Measurements from ENCODE around the gene CTIF.

Gene CTIF

GRCh38 chr18:48689548-48689947 is 150.7 kb downstream of the CTIF start:
- no peak for DNase-seq

DNA sequence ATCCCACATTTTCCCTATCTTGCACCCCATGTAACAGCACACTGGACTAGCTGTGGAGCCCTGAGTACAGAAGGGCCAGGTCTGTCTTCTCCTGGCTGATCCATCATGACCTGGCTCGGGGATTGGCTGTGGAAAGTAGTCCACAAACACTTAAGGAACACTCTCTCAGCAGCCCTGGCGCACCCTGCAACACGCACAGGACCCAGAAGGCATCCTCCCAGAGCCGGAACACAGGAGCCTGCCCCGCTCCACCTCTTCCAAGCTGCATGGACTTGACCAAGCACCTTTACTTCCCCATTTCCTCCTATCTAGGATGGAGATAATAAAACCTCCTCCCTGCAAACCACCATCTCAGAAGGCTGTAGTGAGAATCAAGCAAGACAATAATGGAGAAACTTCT is 151.7 kb downstream of the CTIF start:
- no peak for DNase-seq

DNA sequence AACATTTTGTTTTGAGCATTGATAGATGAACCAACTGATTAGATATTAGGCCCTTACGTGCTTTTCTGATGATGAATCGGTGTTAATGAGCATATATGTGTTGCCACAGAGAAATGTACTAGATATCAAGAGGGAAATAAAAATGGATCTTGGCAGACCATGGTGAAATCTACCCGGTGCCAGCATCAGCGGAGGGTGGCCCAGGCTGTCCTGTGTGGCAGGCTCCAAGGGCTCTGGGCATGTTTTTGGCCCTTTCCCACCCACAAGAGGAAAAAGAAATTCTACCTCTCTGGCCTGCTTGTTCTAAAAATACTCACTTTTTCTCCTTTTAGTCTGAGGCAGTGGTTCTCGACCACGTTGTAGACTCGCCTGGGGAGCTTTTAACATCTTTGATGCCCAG is 154.2 kb downstream of the CTIF start:
- DNase-seq = no peak

GRCh38 chr18:48693625-48694262 is 154.9 kb downstream of the CTIF start:
- DNase-seq = no peak

GRCh38 chr18:48694295-48694694 is 155.5 kb downstream of the CTIF start:
- DNase-seq = no peak

GRCh38 chr18:48695671-48696070 is 156.8 kb downstream of the CTIF start:
- DNase-seq = no peak

DNA sequence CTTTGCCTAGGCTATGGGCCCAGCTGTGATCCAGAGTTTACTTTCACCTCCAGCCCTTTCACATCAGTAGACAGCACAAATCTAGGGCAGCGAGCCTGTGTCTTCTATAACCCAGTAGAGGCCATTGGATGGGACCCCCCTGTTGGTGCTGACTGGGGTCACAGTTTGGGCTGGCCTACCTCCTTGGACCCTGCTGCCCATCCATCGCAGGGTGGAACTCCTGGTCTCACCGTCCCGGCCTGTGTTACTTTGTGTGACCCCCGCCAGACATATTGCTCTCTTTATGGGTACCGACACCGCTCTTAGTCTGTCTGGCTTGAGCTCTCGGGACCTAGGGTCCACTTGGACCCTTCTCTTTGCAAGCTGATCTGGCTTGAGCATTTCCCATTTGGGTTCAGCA is 157.4 kb downstream of the CTIF start:
- no peak for DNase-seq

- DNase-seq = no peak
Measured at GRCh38 chr18:48697441-48697840, 158.6 kb downstream of the CTIF start.

DNA sequence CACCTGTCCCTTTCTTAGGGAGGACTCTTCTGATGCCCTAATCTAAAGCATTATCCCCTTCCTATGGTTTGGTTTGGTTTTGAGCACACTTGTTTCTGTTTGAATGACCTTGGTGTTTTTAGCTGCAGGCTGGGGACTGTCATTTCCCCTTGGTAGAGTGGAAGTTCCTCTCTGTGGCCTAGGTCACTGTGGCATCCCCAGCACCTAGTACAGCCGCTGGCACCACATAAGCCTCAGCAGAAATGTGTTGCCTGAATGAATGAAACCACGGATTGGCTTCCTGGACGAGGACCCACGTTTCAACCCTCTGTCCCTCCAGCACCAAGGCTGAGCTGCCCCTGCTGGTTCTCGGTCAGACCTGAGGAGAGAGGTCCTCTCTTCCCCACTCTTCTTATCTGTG is 159.9 kb downstream of the CTIF start:
- no peak for DNase-seq

- no peak for DNase-seq
Measured at GRCh38 chr18:48699761-48700160, 160.9 kb downstream of the CTIF start.

DNA sequence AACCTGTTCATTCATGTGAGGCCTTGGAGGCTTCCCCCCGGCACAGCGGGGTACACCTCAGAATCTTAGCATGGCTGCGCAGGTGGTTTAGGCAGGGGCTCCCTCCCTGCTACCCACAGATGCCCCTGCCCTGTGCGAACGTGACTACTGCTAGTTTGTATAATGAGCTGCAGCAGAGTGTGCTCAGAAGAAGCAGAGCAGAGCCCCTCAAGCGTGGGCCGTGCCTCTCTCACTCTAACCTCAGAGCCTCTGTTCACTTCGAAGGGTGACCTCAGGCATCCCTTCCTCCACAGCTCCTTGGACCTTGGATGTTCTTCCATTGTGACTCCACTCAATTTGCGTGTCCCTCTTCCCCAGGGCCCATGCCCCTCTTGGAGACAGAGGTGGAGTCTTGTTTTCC is 161.6 kb downstream of the CTIF start:
- no peak for DNase-seq

GRCh38 chr18:48702346-48703027 is 163.7 kb downstream of the CTIF start:
- DNase-seq = no peak

GRCh38 chr18:48703028-48703386 is 164.2 kb downstream of the CTIF start:
- no peak for DNase-seq

- DNase-seq = no peak
Measured at GRCh38 chr18:48703418-48703817, 164.6 kb downstream of the CTIF start.

DNA sequence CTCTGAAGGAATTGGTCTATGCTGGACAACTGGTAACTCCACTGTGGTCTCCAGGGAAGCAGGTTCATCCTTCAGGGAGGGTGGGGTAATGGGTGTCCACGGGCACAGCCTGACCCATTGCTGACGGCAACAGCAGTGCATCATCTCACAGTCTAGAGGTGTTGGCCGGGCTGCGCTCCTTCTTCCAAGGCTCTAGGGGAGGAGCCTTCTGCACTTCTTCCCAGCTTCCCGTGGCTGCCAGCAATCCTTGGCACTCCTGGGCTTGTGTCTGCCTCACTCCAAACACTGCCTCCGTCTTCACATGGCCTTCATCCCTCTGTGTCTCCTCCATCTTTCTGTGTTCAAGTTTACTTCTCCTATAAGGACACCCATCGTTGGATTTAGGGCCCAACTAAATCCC is 166.2 kb downstream of the CTIF start:
- no peak for DNase-seq

DNA sequence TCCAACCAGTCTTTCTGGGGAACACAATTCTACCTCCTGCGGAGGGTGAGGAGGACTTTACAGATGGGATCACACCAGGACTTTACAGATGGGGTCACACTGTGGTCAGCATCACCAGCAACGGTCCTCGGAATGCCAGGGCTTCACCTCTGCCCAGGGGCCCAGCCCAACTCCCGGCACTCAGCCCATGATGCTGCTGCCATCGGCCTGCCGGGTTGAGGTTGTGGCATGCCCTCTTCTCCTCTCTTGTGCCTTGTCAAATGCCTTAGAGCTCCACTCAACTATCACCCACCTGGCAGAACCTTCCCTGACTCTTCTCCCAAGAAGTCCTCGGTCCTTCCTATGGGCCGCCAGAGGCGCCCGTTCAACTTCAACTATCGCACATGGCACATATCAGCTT is 166.7 kb downstream of the CTIF start:
- no peak for DNase-seq

GRCh38 chr18:48706731-48707130 is 167.9 kb downstream of the CTIF start:
- no peak for DNase-seq

GRCh38 chr18:48707636-48708296 is 168.9 kb downstream of the CTIF start:
- DNase-seq = no peak

DNA sequence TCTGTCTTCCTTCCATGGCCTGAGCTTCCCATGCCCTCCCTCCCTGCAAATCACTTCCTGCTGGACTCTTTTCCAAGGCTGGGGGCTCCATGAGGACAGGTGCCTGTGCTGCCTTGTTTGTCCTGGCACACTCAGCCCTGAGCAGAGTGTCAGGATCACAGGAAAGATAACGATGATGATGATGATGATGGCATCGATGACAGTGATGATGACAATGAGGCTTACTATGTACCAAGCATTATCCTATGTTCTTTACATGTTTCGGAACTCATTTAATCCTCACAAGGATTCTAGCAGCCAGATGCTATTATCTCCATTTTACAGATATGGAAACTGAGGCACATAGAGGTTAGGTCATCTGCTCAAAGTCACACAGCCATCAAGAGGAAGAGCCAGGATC is 170.0 kb downstream of the CTIF start:
- DNase-seq = no peak

DNA sequence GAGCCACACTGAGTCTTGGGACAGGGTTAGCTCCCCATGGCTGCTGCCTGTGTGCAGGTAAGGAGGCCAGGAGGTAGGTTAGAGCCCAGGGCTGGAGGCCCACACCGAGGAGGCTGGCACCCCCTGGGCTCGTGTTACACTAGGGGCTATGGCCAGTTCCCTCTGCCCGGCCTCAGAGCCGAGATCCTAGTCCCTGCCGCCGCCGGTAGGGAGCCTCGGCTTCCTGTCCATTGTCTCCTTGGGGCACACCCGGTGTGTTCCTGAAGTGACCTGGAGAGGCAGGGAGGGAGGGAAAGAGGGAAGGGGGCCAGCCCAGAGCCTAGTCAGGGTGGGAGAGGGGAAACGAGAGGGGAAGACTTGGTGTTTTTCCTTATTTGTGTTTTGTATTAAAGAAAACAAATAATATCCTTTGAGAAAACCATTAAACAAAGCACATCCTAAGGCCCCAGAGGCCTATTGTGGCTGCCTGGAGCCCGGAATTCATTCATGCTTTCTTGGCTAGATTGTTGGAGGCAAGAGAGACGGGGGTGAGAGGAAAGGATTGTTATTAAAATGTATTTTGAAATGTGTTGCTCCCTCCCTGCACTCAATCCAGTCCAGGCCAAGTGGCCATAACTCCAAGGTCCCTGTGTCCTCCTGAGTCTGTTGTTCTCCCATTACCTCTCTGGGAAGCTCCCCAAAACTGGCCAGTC is 170.7 kb downstream of the CTIF start:
- no peak for DNase-seq

- no peak for DNase-seq
Measured at GRCh38 chr18:48711651-48712486, 173.0 kb downstream of the CTIF start.

- DNase-seq = no peak
Measured at GRCh38 chr18:48713309-48713708, 174.5 kb downstream of the CTIF start.

DNA sequence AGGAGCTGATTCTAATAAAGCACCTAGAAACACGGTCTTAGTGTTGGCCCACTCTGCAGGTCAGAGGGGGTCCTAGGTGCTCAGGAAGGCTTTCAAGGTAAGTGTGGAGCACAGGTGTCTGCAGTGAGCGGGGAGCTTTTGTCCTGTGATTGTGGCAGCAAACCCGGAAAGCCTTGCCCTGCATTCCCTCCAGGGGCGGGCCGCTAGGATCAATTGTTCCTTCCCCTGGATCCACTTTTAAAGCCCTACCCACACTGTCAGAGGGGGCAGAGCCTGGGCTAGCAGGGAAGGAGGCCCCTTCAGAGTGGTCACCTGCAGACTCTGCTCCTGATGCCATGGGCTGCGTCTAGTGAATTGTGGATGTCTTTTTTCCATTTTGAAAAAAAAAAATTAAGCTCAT is 176.0 kb downstream of the CTIF start:
- DNase-seq = no peak

Data from DMS79 (cell line).